ENCODE results near the gene PACRG.

DNA sequence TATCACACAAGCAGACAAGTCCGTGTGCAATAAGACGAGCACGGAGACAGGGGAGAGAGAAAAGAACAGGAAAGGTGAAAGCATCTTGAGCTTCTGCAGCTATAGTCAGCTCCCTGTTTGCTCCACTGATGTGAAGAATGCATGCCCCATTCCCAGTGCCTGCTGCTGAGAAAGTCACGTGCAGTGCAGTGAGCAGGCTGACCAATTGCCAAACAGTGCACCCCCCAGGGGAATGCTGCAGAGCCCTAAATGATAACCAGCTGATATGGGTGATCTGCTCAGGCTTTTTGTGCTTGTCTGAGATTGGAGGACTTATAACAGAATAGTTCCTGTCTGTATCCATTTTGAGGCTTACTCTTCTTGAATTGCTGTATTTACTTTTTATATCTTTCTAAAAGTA is 121.5 kb downstream of the PACRG start:
- TF ChIP-seq CTCF (IDR thresholded peaks at IDR 0.05) (no peak), POLR2AphosphoS5 (IDR thresholded peaks at IDR 0.05; ENCODE audit: low read depth, low read length) (no peak), REST (IDR thresholded peaks at IDR 0.05; ENCODE audit: insufficient read depth in 1 of 2, low read depth in 2 of 2, low read length in 1 of 2) (no peak), SIN3A (IDR thresholded peaks at IDR 0.05; ENCODE audit: borderline replicate concordance, insufficient read depth, low read depth, low read length) (no peak)
